Right forelimb (tissue), 1 donor: ENCODE measurements around the gene TANGO2.
"Not testable (repeated sequence)": the region's sequence is repeated elsewhere in the genome, so short reads cannot be mapped to it uniquely, and the experiment has no call there.

Experiments
- DNase-seq: peaks from one replicate; pipeline ENCODE4 v3.0.0-alpha.2; 2018

TANGO2 gene

GRCh38 chr22:20066617-20067383 lies 45.9 kb downstream of the TANGO2 start:
- peak; percentile 37 for DNase-seq

- DNase-seq = not testable (repeated sequence)
Measured at GRCh38 chr22:20067384-20067682, 46.4 kb downstream of the TANGO2 start.

GRCh38 chr22:20068640-20069039 lies 47.7 kb downstream of the TANGO2 start:
- DNase-seq = peak; percentile 13

- peak; percentile 37 for DNase-seq
Measured at GRCh38 chr22:20069331-20070042, 48.6 kb downstream of the TANGO2 start.

- DNase-seq = peak; percentile 21
Measured at GRCh38 chr22:20071524-20071972, 50.6 kb downstream of the TANGO2 start.

GRCh38 chr22:20076627-20077172 lies 55.8 kb downstream of the TANGO2 start:
- peak; percentile 18 for DNase-seq

GRCh38 chr22:20079745-20080444 lies 59.0 kb downstream of the TANGO2 start, which contains the start of gene DGCR8:
TSS of gene DGCR8 (plus strand) at chr22:20080241. CDS start at chr22:20085964, 5,723 bp downstream.
- peak; percentile 96 for DNase-seq

- DNase-seq = peak; percentile 76
Measured at GRCh38 chr22:20080445-20080775, 59.5 kb downstream of the TANGO2 start.

- DNase-seq = peak; percentile 64
Measured at GRCh38 chr22:20080776-20081654, 60.1 kb downstream of the TANGO2 start.

- DNase-seq = peak; percentile 16
Measured at GRCh38 chr22:20083157-20083890, 62.4 kb downstream of the TANGO2 start.

GRCh38 chr22:20083891-20084546 lies 63.1 kb downstream of the TANGO2 start:
- DNase-seq = peak; percentile 25

- peak; percentile 36 for DNase-seq
Measured at GRCh38 chr22:20084547-20085413, 63.9 kb downstream of the TANGO2 start.

GRCh38 chr22:20085651-20086050 lies 64.7 kb downstream of the TANGO2 start:
- DNase-seq = no peak

- DNase-seq = peak; percentile 20
Measured at GRCh38 chr22:20086101-20086599, 65.2 kb downstream of the TANGO2 start.

- no peak for DNase-seq
Measured at GRCh38 chr22:20086763-20087162, 65.9 kb downstream of the TANGO2 start.

GRCh38 chr22:20087319-20088262 lies 66.7 kb downstream of the TANGO2 start:
- DNase-seq = peak; percentile 35

- DNase-seq = peak; percentile 25
Measured at GRCh38 chr22:20088263-20088648, 67.3 kb downstream of the TANGO2 start.

- peak; percentile 20 for DNase-seq
Measured at GRCh38 chr22:20089226-20089976, 68.5 kb downstream of the TANGO2 start.
